ENCODE results near the gene KIF23.
A peak's percentile ranks its signal among the peaks of the same experiment; 100 is the strongest.

The KIF23 gene

GRCh38 chr15:69413822-69414700 is at the start of gene KIF23:
KIF23 (plus strand) TSS chr15:69414349; CDS start chr15:69414466, 117 bp downstream.
- no peak for TF ChIP-seq CTCF (IDR thresholded peaks at IDR 0.05; ENCODE audit: low read depth, low read length)

GRCh38 chr15:69367236-69367635 is 46.9 kb upstream of the KIF23 start:
- no peak for DNase-seq (ENCODE audit: extremely low read depth, low read depth)
- TF ChIP-seq CTCF (IDR thresholded peaks at IDR 0.05; ENCODE audit: low read depth, low read length): no peak

More at GRCh38 chr15:69413822-69414700, at the start of gene KIF23:
- peak; percentile 89 for DNase-seq (ENCODE audit: extremely low read depth, low read depth)

- no peak for TF ChIP-seq CTCF (IDR thresholded peaks at IDR 0.05; ENCODE audit: low read depth, low read length)
- DNase-seq (ENCODE audit: extremely low read depth, low read depth): no peak
Observed at GRCh38 chr15:69369631-69370030, 44.5 kb upstream of the KIF23 start.

- no peak for TF ChIP-seq CTCF (IDR thresholded peaks at IDR 0.05; ENCODE audit: low read depth, low read length)
- DNase-seq (ENCODE audit: extremely low read depth, low read depth): no peak
Observed at GRCh38 chr15:69373406-69373805, 40.7 kb upstream of the KIF23 start.

- DNase-seq (ENCODE audit: extremely low read depth, low read depth): no peak
- TF ChIP-seq CTCF (IDR thresholded peaks at IDR 0.05; ENCODE audit: low read depth, low read length): no peak
Observed at GRCh38 chr15:69375151-69375790, 38.9 kb upstream of the KIF23 start.

GRCh38 chr15:69377216-69377970 is 36.8 kb upstream of the KIF23 start:
- no peak for TF ChIP-seq CTCF (IDR thresholded peaks at IDR 0.05; ENCODE audit: low read depth, low read length)
- no peak for DNase-seq (ENCODE audit: extremely low read depth, low read depth)

All from AG09319 (cell line).